ENCODE results near the gene THAP7.

GRCh38 chr22:20993304-20994127 is 8.4 kb downstream of the THAP7 start:
- no peak for TF ChIP-seq CTCF (IDR thresholded peaks at IDR 0.05)
- TF ChIP-seq POLR2AphosphoS5 (IDR thresholded peaks at IDR 0.05), result no peak
